ENCODE results near the gene OR8J1.
"Not testable (repeated sequence)": the region's sequence is repeated elsewhere in the genome, so short reads cannot be mapped to it uniquely, and the experiment has no call there.

The OR8J1 gene, protein sequence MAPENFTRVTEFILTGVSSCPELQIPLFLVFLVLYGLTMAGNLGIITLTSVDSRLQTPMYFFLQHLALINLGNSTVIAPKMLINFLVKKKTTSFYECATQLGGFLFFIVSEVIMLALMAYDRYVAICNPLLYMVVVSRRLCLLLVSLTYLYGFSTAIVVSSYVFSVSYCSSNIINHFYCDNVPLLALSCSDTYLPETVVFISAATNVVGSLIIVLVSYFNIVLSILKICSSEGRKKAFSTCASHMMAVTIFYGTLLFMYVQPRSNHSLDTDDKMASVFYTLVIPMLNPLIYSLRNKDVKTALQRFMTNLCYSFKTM

DNA sequence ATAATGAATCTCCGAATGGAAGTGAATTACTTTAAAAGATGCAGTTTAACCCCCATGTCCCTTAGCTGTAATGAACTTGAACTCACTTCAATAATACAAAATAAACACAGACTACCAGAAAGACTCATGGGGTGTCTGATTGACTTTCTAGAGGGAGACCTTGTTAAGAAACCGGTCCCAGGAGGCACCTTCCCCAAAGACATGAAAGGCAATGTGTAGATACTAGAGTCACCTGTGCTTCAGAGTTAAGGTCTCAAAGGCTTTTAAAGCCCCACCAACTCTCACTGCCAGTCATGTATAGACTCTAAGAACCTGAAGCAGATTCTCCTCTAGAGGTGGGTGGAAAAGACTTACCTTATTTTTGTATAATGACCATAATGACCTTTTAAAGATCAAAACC, at the start of gene OR8J1:
Gene OR8J1 (plus strand): TSS at position 301 of the 400 bp plus-strand sequence. CDS start 5,956 bp downstream, outside the sequence.
- no peak for DNase-seq

GRCh38 chr11:56307836-56308235, 46.3 kb upstream of the OR8J1 start:
- no peak for DNase-seq

DNA sequence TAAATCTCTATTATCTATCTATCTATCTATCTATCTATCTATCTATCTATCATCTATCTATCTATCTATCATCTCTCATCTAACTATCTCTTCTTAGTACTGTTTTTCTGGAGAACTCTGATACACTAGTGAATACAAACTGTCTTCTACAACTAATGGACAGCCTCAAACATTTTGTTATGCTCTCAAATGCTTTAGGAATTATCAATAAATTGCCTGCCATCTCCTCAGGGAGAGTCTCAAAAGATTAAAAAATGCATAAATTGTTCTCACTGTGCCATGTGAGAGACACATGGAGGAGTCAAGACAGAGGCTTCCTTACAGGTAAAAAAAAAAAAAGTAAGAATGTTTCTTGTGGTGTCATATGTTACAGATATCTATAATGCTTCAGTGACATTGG, 39.2 kb upstream of the OR8J1 start, which contains the start of gene OR8K3:
Gene OR8K3 (plus strand): TSS at position 301 of the 400 bp plus-strand sequence. CDS start 3,163 bp downstream, outside the sequence.
- DNase-seq, result no peak

GRCh38 chr11:56331861-56332491, 22.1 kb upstream of the OR8J1 start:
- no peak for DNase-seq

- DNase-seq, result no peak
Measured at GRCh38 chr11:56333156-56333555, 20.9 kb upstream of the OR8J1 start.

DNA sequence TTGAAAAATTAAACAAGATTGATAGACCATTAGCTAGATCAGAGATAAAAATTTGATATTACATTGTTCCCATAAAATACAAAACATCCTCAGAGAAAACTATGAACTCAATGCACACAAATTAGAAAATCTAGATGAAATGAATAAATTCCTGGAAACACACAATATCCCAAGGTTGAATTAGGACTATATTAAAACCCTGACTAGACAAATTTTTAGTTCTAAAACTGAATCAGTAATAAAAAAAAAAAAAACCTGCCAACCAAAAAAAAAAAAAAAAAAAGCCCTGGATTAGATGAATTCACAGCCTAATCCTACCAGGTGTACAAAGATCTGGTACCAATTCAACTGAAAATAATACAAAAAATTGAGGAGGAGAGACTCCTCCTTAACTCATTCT, 13.8 kb upstream of the OR8J1 start:
- no peak for DNase-seq

GRCh38 chr11:56345739-56346138, 8.4 kb upstream of the OR8J1 start, which contains the start of gene OR8K1:
TSS of gene OR8K1 (plus strand) at chr11:56346039. CDS start at chr11:56346039, 0 bp downstream.
- no peak for DNase-seq

- DNase-seq, result no peak
Measured at GRCh38 chr11:56375324-56375723, 21.2 kb downstream of the OR8J1 start, which contains the start of gene OR8U1. TSS of gene OR8U1 (plus strand) at chr11:56375624. CDS start at chr11:56375624, 0 bp downstream.

- DNase-seq, result no peak
Measured at GRCh38 chr11:56380120-56380519, 26.0 kb downstream of the OR8J1 start.

DNA sequence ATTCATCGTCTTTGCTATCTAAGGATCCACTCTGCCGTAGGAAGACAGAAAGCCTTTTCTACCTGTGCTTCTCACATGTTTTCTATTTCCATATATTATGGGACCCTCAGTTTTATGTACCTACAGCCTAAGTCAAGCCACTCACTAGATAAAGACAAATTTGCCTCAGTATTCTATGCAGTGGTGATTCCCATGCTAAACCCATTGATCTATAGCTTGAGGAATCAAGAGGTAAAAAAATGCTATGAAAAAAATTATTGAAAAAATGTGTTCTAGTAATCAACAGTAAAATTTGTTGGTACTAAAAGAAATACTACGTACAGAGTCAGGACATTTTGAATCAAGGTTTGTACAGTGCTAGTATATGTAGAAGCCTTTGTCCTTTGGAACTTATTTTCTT, 40.3 kb downstream of the OR8J1 start:
- DNase-seq, result no peak

DNA sequence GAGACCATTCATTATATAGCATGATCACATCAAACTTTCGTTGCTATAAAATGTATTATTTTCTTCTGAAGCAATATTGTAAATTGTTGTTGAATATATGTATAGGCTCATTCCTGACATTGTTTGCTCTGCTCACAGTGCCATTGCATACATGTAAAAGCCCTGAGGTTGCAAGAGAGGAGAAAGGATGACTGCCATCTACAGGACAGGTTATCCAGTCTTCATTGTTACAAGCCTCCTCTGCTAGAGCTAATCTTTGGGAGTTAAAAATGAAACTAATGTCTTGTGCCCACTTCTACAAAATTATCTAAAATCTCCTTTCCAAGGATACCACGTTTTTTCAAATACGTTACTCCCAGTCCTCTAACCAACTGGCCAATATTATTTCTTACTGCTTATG, 42.0 kb downstream of the OR8J1 start:
- no peak for DNase-seq

DNA sequence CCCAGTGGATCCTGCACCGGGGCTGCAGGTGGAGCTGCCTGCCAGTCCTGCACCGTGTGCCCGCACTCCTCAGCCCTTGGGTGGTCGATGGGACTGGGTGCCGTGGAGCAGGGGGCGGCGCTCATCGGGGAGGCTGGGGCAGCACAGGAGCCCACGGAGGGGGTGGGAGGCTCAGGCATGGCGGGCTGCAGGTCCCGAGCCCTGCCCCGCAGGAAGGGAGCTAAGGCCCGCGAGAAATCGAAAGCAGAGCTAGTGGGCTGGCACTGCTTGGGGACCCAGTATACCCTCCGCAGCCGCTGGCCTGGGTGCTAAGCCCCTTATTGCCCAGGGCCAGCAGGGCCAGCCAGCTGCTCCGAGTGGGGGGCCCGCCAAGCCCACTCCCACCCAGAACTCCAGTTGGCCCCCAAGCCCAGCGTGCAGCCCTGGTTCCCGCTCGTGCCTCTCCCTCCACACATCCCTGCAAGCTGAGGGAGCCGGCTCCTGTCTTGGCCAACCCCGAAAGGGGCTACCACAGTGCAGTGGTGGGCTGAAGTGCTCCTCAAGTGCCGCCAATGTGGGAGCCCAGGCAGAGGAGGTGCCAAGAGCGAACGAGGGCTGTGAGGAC, 47.9 kb downstream of the OR8J1 start:
- DNase-seq, result not testable (repeated sequence)

DNA sequence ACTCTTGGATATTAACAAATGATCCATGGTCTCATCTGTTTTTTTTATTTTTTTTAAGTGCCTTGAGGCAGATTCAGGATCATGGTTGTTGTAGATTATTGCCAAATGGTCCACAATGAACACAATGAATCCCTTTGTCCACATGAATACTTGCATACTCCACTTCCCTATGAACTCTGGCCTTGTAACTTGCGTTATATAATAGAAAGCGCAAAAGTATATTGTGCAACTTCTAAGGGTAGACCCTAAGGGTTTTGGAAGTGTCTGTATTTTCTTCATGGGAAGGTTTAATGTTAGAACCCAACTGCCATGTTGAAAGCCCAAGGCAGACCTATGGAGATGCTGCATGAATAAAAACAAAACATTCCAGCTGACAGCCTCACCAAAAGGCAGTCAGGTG, 50.3 kb downstream of the OR8J1 start:
- no peak for DNase-seq

DNA sequence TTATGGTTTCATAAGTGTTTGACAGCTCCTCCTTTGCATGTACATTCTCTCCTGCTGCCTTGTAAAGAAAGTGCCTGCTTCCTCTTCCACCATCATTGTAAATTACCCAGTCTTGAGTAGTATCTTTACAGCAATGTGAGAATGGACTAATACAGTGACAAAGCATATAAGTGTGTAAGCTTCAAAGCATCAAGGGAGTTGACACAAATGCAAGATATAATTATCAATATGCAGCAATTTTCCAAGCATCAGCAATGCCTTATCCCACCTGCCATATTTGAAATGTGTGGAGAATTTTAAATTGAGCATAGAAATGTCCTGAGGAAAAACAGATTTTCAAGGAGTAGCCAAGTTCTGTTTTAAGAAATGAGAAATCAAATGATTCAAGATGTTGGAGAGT, 56.7 kb downstream of the OR8J1 start:
- no peak for DNase-seq
